ENCODE results near the gene BTG1. TPM values are rescaled to one million over a fixed set of nuclear protein-coding genes. Genes with fewer than 3 reads are reported as not detected.

BTG1 gene
- total RNA-seq, 2 donors from 2014 or later = 158 to 266 TPM

DNA sequence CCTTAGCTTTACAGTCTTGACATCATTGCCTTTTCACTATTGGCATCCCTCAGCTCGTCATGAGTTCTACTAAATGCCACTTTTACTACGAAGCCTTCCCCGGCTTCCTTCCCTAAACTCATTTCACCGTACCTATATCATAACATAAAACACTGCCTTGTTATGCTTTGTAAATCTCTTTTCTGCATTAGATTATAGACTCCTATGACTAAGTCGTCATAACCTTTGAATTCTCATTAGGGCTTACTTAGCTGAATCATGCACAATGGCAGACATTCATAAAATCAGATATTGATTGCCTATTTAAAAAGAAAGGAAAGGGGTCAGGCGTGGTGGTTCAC is 21.0 kb downstream of the BTG1 start:
- Mint-ChIP-seq H3K9me3 (peaks cover 8% of the 10 kb centered on the region in 2 donors), H3K27ac (peak overlapping the region; percentile 92 to 93), H3K36me3 (peaks cover 26 to 36% of the 10 kb centered on the region in 2 donors)
- no peak for DNase-seq (ENCODE audit: low spot score in 2 of 2)
- ATAC-seq = peak; percentile 64 to 69

DNA sequence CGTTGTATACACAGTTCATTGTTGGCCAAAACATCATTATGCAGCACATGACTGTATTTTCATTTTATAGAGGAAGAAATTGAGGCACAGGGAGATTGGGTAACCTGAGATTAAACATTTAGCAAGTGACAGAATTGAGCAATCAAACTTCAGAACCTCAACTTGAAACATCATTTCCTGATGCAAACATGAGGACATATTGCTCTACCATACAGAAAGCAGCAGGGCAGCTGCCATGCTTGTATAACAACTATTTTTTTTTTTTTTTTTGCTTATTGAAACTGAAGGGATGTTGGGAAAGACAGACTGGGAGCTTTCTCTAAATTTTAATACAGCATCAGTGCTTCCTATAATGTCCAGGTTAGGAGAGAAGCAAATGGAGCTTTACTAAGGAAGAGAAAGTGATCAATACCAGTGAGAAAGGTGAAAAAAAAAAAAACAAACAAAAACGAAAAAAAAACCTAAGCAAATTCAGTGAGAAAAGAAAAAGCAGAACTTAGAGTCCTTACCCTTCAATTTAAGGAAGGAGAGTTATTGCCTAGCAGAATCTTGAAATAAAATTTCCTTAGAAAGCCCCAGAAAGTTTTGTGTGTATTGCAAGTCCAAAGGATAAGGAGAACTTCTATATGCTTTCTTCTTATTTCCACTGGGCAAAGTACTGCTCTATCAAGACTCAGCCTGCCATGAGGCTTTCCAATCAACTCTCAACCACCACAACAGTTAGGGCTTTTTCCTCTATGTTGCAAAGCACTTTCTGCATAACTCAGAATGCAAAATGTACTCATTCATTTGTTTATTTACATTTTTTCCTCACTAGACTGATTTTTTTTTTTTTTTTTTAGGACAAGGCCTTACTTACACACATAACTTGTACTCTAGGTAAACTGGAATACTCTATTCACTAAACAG is 21.6 kb downstream of the BTG1 start:
- Mint-ChIP-seq H3K27ac (peak overlapping the region; percentile 92 to 93), H3K36me3 (peaks cover 33 to 35% of the 10 kb centered on the region in 2 donors), H3K9me3 (peaks cover 8 to 13% of the 10 kb centered on the region in 2 donors)
- peak; percentile 23 to 44 for ATAC-seq
- no peak for DNase-seq (ENCODE audit: low spot score in 2 of 2)

DNA sequence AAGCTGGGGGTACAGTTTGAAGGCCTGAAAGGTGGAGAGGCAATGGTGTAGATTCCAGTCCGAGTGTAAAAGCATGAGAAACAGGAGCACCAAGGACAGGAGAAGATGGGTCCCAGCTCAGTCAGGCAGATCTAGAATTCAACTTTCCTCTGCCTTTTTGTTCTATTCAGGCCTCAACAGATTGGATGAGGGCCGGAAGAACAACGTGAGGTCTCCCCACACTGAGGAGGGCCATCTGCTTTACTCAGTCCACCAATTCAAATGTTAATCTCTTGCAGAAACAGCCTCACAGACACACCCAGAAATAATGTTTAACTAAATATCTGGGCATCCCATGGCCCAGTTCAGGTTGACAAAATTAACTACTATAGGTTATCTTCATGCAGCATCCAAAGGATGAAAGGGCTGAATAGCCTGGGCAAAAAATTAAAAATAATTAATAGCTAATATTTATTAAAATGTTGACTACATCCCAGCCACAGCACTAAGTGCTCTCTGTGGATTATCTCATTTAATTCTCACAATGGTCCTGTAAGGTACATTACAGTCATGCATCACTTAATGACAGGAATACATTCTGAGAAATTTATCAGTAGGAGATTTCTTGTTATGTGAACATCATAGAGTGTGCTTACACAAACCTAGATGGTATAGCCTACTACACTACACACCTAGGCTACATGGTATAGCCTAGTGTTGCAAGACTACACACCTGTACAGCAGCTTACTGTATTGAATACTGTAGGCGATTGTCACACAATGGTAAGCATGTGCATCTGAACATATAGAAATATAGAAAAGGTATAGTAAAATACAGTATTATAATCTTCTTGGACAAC is 22.5 kb downstream of the BTG1 start:
- Mint-ChIP-seq H3K9me3 (peaks cover 8 to 15% of the 10 kb centered on the region in 2 donors), H3K27ac (peak overlapping the region; percentile 45 to 93), H3K36me3 (peaks cover 33 to 36% of the 10 kb centered on the region in 2 donors)
- ATAC-seq (peak; percentile 15 to 21), DNase-seq (ENCODE audit: low spot score in 2 of 2) (no peak)

DNA sequence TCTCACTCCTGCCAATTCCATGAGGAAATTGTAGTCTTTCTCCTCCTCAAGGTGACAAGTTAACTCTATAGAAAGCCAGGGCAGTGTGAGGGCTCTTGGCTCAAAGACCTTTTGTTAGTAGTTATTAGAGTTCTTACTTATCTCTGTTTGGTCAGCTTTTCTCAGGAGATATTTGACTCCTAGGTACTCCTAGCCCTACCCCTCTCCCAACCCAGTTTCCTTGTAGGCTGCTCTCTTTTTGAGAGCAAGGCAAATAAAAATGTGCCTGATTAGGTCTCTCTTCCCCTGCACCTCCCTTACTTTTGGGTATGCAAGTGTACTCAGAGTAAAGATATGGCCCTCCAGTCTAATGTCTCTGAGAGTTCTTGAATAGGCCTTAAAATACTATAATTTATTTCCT is 23.8 kb downstream of the BTG1 start:
- DNase-seq (ENCODE audit: low spot score in 2 of 2) (no peak), ATAC-seq (no peak)
- Mint-ChIP-seq H3K9me3 (peaks cover 8 to 15% of the 10 kb centered on the region in 2 donors), H3K36me3 (peaks cover 30 to 33% of the 10 kb centered on the region in 2 donors), H3K27ac (peak overlapping the region in 1 of 2 donors; percentile 55)

DNA sequence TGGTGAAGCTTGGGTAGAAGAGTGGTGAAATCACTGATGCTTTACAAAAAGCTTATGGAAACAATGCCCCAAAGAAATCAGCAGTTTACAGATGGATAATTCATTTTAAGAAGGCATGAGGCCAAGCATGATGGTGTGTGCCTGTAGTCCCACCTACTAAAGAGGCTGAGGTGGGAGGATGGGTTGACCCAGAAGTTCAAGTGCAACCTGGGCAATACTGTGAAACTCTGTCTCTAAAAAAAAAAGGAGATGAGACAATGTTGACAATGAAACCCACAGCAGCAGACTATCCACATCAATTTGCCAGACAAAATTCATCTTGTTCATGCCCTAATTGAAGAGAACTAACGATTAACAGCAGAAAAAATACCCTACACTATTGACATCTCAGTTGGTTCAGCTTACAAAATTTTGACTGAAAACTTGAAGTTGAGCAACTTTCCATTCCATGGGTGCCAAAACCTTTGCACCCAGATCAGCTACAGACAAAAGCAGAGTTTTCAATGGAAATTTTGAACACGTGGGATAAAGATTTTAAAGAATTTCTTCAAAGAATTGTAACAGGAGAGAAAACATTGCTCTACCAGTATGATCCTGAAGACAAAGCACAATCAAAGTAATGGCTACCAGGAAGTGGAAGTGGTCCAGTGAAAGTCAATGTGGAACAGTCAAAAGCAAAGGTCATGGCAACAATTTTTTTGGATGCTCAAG is 26.7 kb downstream of the BTG1 start:
- Mint-ChIP-seq H3K9me3 (peaks cover 8 to 11% of the 10 kb centered on the region in 2 donors), H3K27ac (peak overlapping the region in 1 of 2 donors; percentile 81), H3K36me3 (peaks cover 18 to 22% of the 10 kb centered on the region in 2 donors)
- peak; percentile 32 to 52 for ATAC-seq
- no peak for DNase-seq (ENCODE audit: low spot score in 2 of 2)

DNA sequence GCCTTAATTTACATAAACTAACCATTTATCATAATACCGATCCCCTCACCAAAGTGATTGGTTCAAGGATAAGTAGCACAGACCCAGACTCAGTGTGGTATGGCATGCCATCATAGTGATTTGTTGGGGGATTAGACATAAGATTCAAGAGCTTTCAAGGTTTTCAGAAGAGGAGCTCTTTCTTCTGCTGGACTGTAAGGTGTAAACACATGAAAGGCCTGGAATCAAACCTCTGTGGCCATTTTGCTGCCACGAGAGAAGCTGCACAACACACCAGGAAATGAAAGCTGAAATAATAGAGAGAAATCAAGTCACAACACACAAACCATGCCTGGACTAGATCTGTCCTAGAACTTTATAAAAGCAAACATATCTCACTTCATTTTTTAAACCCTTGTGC is 30.8 kb downstream of the BTG1 start:
- ATAC-seq (peak in 1 of 2 donors; percentile 44), DNase-seq (ENCODE audit: low spot score in 2 of 2) (no peak)
- Mint-ChIP-seq H3K9me3 (peaks cover 0 to 7% of the 10 kb centered on the region in 2 donors), H3K27ac (peak overlapping the region in 1 of 2 donors; percentile 85), H3K36me3 (peaks cover 8 to 17% of the 10 kb centered on the region in 2 donors)

DNA sequence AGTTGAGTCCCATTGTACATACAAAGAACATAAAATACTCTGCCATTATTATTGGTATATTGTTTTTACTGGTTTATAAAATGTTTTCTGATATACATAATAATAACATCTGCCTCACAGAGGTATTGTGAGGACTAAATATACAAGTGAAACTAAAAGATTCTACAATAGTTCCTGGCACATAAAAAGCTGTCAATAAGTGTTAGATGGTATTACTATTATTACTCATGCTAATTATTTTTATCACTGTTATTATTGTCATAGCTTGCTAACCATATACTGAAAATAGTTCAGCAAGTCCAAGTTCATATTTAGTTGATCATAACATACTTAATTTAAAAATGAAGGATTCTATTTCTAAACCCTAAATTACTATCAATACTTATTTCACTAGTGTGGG is 34.4 kb downstream of the BTG1 start:
- Mint-ChIP-seq H3K36me3 (peaks cover 0 to 6% of the 10 kb centered on the region in 2 donors), H3K9me3 (no peaks in the 10 kb centered on the region), H3K27ac (peak overlapping the region in 1 of 2 donors; percentile 81)
- DNase-seq (ENCODE audit: low spot score in 2 of 2) (no peak), ATAC-seq (peak in 1 of 2 donors; percentile 32)

DNA sequence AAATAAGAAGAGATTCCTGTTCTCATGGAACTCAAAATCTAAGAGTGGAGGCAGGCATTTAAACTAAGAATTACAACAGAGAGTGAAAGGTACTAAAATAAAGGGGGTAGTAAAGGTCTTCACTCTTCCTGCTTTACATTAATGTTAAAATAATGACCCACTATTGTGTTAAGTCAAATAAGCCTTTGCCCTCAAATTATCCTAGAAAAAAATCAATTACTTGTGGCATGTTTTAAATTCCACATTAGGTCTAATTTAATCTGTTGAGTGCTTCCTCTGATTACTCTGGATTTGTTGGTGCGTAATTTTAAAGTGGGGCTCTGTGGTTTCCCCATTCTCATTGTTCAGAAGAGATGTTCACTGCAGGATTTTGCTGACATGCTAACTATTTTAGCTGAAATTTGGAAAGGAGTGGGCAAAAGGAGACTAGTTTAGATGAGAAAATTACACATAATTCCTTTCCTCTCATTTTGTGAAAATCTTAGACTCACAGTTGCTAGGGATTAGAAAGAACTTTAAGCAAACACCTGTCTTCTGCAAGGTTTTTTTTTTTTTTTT is 35.5 kb downstream of the BTG1 start:
- H3K27ac Mint-ChIP-seq = peak overlapping the region; percentile 81
- no peaks in the 10 kb centered on the region for H3K9me3 Mint-ChIP-seq
- DNase-seq (ENCODE audit: low spot score in 2 of 2) (no peak), ATAC-seq (no peak)
- H3K36me3 Mint-ChIP-seq = peaks cover 0 to 6% of the 10 kb centered on the region in 2 donors

DNA sequence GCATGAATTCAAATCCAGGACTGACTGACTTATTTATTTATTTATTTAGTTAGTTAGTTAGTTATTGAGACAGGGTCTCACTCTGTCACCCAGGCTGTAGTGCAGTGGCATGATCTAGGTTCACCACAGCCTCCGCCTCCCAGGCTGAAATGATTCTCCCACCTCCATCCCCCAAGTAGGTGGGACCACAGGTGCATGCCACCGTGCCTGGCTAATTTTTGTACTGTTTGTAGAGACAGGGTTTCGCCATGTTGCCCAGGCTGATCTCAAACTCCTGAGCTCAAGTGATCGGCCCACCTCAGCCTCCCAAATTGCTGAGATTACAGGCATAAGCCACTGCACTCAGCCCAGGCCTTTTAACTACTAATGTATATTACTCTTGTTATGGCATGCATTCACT is 36.0 kb downstream of the BTG1 start:
- no peak for DNase-seq (ENCODE audit: low spot score in 2 of 2)
- Mint-ChIP-seq H3K36me3 (peaks cover 0 to under 1% of the 10 kb centered on the region in 2 donors), H3K27ac (peak overlapping the region; percentile 81), H3K9me3 (no peaks in the 10 kb centered on the region)
- ATAC-seq = peak in 1 of 2 donors; percentile 47

DNA sequence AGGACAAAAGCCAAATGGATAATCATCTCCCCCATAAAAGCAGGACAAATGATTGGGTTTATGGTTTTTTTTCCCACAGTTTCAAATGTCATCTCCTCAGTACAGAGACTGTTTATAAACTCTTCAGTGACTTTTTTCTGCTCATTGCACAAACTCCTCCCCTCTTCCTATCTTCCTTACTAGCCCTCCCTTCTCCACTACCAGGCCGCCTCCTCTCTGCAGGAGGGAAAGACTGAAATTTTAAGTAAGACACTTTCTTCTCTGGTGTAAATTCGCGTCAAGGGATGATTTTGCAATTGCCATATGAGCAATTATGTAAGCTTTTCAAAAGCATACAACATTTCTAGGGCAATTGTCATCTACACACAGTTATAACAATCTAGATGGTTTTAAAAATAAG is 37.0 kb downstream of the BTG1 start:
- Mint-ChIP-seq H3K9me3 (no peaks in the 10 kb centered on the region), H3K36me3 (no peaks in the 10 kb centered on the region), H3K27ac (peak overlapping the region; percentile 81 to 88)
- ATAC-seq (no peak), DNase-seq (ENCODE audit: low spot score in 2 of 2) (no peak)

DNA sequence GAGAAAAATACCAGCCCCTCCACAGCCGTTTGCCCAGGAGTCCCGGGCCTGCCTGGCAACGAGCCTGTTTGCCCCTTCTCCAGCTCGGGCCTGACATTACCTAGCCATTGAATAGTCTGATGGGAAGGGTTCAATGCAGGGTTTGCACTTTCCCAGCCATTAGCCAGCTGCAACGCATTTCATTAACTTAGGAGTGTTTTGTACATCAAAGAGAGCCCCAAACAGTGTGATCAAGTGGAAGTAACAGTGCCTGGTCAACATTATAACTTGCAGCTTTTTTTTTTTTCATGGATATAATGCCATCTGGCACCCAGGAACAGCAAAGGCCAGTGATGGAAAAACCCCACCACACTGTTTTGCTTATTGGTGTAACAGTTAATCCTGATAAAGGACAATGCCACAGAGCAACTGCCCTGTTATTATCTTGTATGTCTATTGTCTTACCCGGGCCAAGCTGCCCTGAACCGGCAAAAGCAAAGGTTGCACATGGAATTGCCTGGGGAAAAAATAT is 38.0 kb downstream of the BTG1 start:
- ATAC-seq = no peak
- H3K9me3 Mint-ChIP-seq = no peaks in the 10 kb centered on the region
- no peak for DNase-seq (ENCODE audit: low spot score in 2 of 2)
- peak overlapping the region in 1 of 2 donors; percentile 89 for H3K27ac Mint-ChIP-seq
- H3K36me3 Mint-ChIP-seq = no peaks in the 10 kb centered on the region

DNA sequence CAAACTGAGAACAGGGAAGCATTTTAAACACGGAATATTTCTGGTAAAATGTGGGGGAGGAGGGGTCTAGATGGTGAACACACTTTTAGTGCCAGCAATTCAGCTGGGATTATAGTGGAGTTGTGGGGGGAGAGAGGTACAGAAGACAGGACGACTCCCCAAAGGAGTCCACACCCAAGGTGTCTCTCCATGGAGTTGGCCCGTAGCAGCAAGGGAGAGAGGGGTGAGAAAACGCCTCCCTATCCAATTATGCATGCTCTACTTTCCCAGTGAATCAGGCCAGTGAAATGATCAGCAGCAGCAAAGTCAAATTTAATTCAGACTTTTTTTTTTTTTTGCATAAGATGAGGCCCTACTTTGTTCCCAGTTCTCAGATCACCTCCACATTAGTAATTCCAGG is 38.6 kb downstream of the BTG1 start:
- Mint-ChIP-seq H3K9me3 (no peaks in the 10 kb centered on the region), H3K36me3 (no peaks in the 10 kb centered on the region), H3K27ac (peak overlapping the region; percentile 89)
- DNase-seq (ENCODE audit: low spot score in 2 of 2) (no peak), ATAC-seq (no peak)

DNA sequence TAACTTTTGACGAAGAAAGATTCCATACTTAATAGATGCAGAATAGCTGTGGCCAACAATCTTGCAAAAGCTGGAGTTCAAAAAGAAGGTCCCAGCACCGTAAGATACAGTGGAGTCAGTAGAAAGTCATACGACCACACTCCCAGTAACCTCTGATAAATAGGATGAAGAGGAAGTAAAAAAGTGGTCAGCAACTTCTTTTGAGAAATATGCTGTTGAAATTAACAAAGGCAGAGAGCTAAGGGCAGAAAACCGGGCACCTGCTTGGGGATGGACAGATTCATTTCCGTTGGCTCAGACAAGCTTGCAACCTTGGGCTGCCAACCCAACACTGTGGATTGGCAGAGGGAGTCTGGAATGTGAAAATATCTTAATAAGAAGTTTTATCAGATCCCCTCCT is 40.0 kb downstream of the BTG1 start:
- H3K9me3 Mint-ChIP-seq = peaks cover 3 to 5% of the 10 kb centered on the region in 2 donors
- DNase-seq (ENCODE audit: low spot score in 2 of 2) (no peak), ATAC-seq (peak; percentile 38 to 57)
- peak overlapping the region in 1 of 2 donors; percentile 89 for H3K27ac Mint-ChIP-seq
- H3K36me3 Mint-ChIP-seq = peaks cover 3% of the 10 kb centered on the region in 2 donors

DNA sequence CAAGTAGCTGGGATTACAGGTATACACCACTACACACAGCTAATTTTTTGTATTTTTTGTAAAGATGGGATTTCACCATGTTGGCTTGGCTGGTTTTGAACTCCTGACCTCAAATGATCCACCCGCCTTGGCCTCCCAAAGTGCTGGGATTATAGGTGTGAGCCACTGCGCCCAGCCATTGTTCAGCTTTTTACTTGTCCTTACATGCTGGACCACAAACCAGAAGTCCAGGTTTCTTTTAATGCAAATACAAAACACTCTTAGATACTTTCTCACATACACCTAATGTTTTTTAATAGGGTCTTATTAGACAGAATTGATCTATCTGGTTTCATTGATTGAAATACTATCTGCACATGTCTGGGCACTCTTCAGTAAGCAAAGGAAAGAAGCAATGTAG is 40.5 kb downstream of the BTG1 start:
- ATAC-seq (no peak), DNase-seq (ENCODE audit: low spot score in 2 of 2) (no peak)
- peak overlapping the region in 1 of 2 donors; percentile 89 for H3K27ac Mint-ChIP-seq
- peaks cover 9 to 10% of the 10 kb centered on the region in 2 donors for H3K9me3 Mint-ChIP-seq
- peaks cover 9% of the 10 kb centered on the region in 2 donors for H3K36me3 Mint-ChIP-seq

DNA sequence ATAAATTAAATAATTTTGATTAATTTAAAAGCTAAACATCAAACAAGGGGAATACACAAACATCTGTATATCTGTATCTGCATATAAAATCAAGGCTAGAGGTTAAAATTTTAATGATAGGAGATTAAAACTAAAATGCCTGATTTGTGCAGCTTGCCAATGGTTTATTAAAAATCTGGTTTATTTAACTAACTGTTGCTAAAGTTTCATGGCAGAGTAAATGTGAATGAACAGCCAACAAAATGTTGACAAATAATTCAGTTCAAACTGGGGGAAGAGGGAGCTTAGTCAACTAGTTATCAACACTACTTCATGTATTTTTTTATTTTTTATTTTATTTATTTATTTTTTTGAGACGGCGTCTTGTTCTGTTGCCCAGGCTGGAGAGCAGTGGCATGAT is 43.0 kb downstream of the BTG1 start:
- Mint-ChIP-seq H3K9me3 (peaks cover 16 to 18% of the 10 kb centered on the region in 2 donors), H3K36me3 (peaks cover 17 to 24% of the 10 kb centered on the region in 2 donors), H3K27ac (no peak overlapping the region)
- ATAC-seq (no peak), DNase-seq (ENCODE audit: low spot score in 2 of 2) (no peak)
